H9 (cell line): Measurements from ENCODE around the gene ZSWIM3. TPM values are rescaled to one million over a fixed set of nuclear protein-coding genes. Genes with fewer than 3 reads are reported as not detected.

Source experiments
- DNase-seq: peaks from one replicate; pipeline ENCODE4 v3.0.0-alpha.2; 2017
- H2AFZ ChIP-seq: one replicate; pipeline ENCODE4 v1.6.1; 2013; ENCODE audit warnings: mild to moderate bottlenecking, low read length, control low read depth, moderate library complexity
- H2AK5ac ChIP-seq: 2 replicates; pipeline ENCODE4 v1.6.1; 2013; ENCODE audit warnings: low read length, control low read depth, mixed read lengths; ENCODE audit not compliant: insufficient read length
- H2BK120ac ChIP-seq: one replicate; pipeline ENCODE4 v1.6.1; 2013; ENCODE audit warnings: low read depth, mild to moderate bottlenecking, low read length, control low read depth, inconsistent platforms; ENCODE audit not compliant: poor library complexity, severe bottlenecking
- H2BK12ac ChIP-seq: 2 replicates; pipeline ENCODE4 v1.6.1; 2013; ENCODE audit warnings: low read length, control low read depth, mixed read lengths, low read depth; ENCODE audit not compliant: insufficient read length
- H2BK15ac ChIP-seq: 2 replicates; pipeline ENCODE4 v1.6.1; 2013; ENCODE audit warnings: low read depth, low read length, control low read depth
- H2BK20ac ChIP-seq: one replicate; pipeline ENCODE4 v1.6.1; 2013; ENCODE audit warnings: low read depth, mild to moderate bottlenecking, low read length, control low read depth, inconsistent platforms; ENCODE audit not compliant: poor library complexity, severe bottlenecking
- H2BK5ac ChIP-seq: 2 replicates; pipeline ENCODE4 v1.6.1; 2013; ENCODE audit warnings: low read length, control low read depth, mixed read lengths; ENCODE audit not compliant: insufficient read length
- H3K14ac ChIP-seq: 2 replicates; pipeline ENCODE4 v1.6.1; 2013; ENCODE audit warnings: low read length, control low read depth; ENCODE audit not compliant: insufficient read depth
- H3K18ac ChIP-seq: 2 replicates; pipeline ENCODE4 v1.6.1; 2013; ENCODE audit warnings: low read depth, mild to moderate bottlenecking, mixed read lengths, low read length, control low read depth; ENCODE audit not compliant: insufficient read length
- H3K23ac ChIP-seq: 2 replicates; pipeline ENCODE4 v1.6.1; 2013; ENCODE audit warnings: low read length, control low read depth, mixed read lengths, low read depth; ENCODE audit not compliant: insufficient read length
- H3K23me2 ChIP-seq: 2 replicates; pipeline ENCODE4 v1.6.1; 2013; ENCODE audit warnings: low read depth, mild to moderate bottlenecking, mixed read lengths, low read length, control low read depth; ENCODE audit not compliant: insufficient read length, poor library complexity, severe bottlenecking
- H3K27ac ChIP-seq: 2 replicates; pipeline ENCODE4 v1.5.1; 2013; ENCODE audit warnings: low read length, control low read depth, mixed read lengths, low read depth; ENCODE audit not compliant: insufficient read length
- H3K27me3 ChIP-seq: 2 replicates; pipeline ENCODE4 v1.6.1; 2013; ENCODE audit warnings: low read length, control low read depth, inconsistent platforms; ENCODE audit not compliant: insufficient read depth
- H3K4ac ChIP-seq: 2 replicates; pipeline ENCODE4 v1.6.1; 2013; ENCODE audit warnings: low read depth, mild to moderate bottlenecking, control low read depth, inconsistent platforms, low read length, moderate library complexity
- H3K4me1 ChIP-seq: 2 replicates; pipeline ENCODE4 v1.6.1; 2013; ENCODE audit warnings: low read length, control low read depth, inconsistent platforms; ENCODE audit not compliant: insufficient read depth
- H3K4me2 ChIP-seq: 2 replicates; pipeline ENCODE4 v1.6.1; 2013; ENCODE audit warnings: low read length, control low read depth, mixed read lengths; ENCODE audit not compliant: insufficient read length, insufficient read depth
- H3K56ac ChIP-seq: 2 replicates; pipeline ENCODE4 v1.6.1; 2013; ENCODE audit warnings: low read depth, mild to moderate bottlenecking, mixed read lengths, low read length, control low read depth; ENCODE audit not compliant: insufficient read length
- H3K79me1 ChIP-seq: 2 replicates; pipeline ENCODE4 v1.6.1; 2013; ENCODE audit warnings: low read depth, mild to moderate bottlenecking, moderate library complexity, low read length, control low read depth, inconsistent platforms; ENCODE audit not compliant: insufficient read depth, poor library complexity, severe bottlenecking
- H3K79me2 ChIP-seq: 2 replicates; pipeline ENCODE4 v1.6.1; 2013; ENCODE audit warnings: low read length, control low read depth, inconsistent platforms; ENCODE audit not compliant: insufficient read depth
- H3K9ac ChIP-seq: 2 replicates; pipeline ENCODE4 v1.6.1; 2013; ENCODE audit warnings: low read length, control low read depth, mixed read lengths; ENCODE audit not compliant: insufficient read length; ENCODE audit errors: extremely low read depth
- H3K9me3 ChIP-seq: one replicate; pipeline ENCODE4 v1.6.1; 2013; ENCODE audit warnings: low read depth, low read length, inconsistent platforms; ENCODE audit not compliant: control insufficient read depth
- H3T11ph ChIP-seq: one replicate; pipeline ENCODE4 v1.6.1; 2013; ENCODE audit warnings: mild to moderate bottlenecking, low read length, control low read depth, inconsistent platforms
- H4K20me1 ChIP-seq: one replicate; pipeline ENCODE4 v1.6.1; 2013; ENCODE audit not compliant: control insufficient read depth, insufficient read length, insufficient read depth
- H4K5ac ChIP-seq: 2 replicates; pipeline ENCODE4 v1.6.1; 2013; ENCODE audit warnings: low read depth, mild to moderate bottlenecking, mixed read lengths, low read length, control low read depth; ENCODE audit not compliant: insufficient read length
- H4K8ac ChIP-seq: replicated peaks from 2 replicates; pipeline ENCODE4 v1.6.1; 2013; ENCODE audit warnings: low read length, control low read depth, mixed read lengths, low read depth; ENCODE audit not compliant: insufficient read length
- H4K91ac ChIP-seq: 2 replicates; pipeline ENCODE4 v1.6.1; 2013; ENCODE audit warnings: low read depth, mild to moderate bottlenecking, moderate library complexity, mixed read lengths, low read length, control low read depth; ENCODE audit not compliant: insufficient read length
- H3K27ac Mint-ChIP-seq, 3 experiments: 2 replicates in 2 of 3; 3 replicates in 1 of 3; pipeline ENCODE4 v1.8.0; 2020 to 2021; ENCODE audit warnings: mixed read lengths in 3 of 3, mild to moderate bottlenecking in 1 of 3, moderate library complexity in 1 of 3
- H3K27me3 Mint-ChIP-seq: 2 replicates; pipeline ENCODE4 v1.8.0; 2021; ENCODE audit warnings: low read depth, mild to moderate bottlenecking, moderate library complexity, mixed read lengths
- H3K36me3 Mint-ChIP-seq, 3 experiments: 2 replicates in 2 of 3; 3 replicates in 1 of 3; pipeline ENCODE4 v1.8.0; 2020 to 2021; ENCODE audit warnings: low read depth in 3 of 3, mixed read lengths in 3 of 3; ENCODE audit not compliant: insufficient read depth in 1 of 3
- H3K4me1 Mint-ChIP-seq, 2 experiments: 2 replicates each; pipeline ENCODE4 v1.8.0; 2020; ENCODE audit warnings: mixed read lengths in 2 of 2
- H3K4me3 Mint-ChIP-seq, 2 experiments: 2 replicates in 1 of 2; 3 replicates in 1 of 2; pipeline ENCODE4 v1.8.0; 2020 to 2021; ENCODE audit warnings: mild to moderate bottlenecking in 2 of 2, mixed read lengths in 2 of 2, moderate library complexity in 1 of 2
- H3K9me3 Mint-ChIP-seq, 2 experiments: 2 replicates in 1 of 2; 3 replicates in 1 of 2; pipeline ENCODE4 v1.8.0; 2020; ENCODE audit warnings: mild to moderate bottlenecking in 2 of 2, mixed read lengths in 2 of 2, moderate library complexity in 1 of 2
- CTCF ChIP-seq: fragments of 200-600 bp; sonication (generic); conservative IDR thresholded peaks from 3 replicates; pipeline ENCODE4 v1.8.0; 2021; ENCODE audit warnings: antibody characterized with exemption, mild to moderate bottlenecking
- WGBS: extraction: QIAGEN DNeasy Blood & Tissue Kit; methylation state at CpG from one replicate; pipeline ENCODE4 v1.1.7; 2013; ENCODE audit warnings: missing lambda C conversion rate, low lambda C conversion rate, mixed read lengths; ENCODE audit not compliant: insufficient read length; ENCODE audit errors: extremely low coverage; 5-methylcytosine and 5-hydroxymethylcytosine counted together
- total RNA-seq: library from RNA; stranded (reverse); gene quantifications from 2 replicates; pipeline ENCODE4 v1.2.1, GENCODE V29; 2021

The ZSWIM3 gene
- total RNA-seq, 1 experiment from 2014 or later = 8.0 TPM

GRCh38 chr20:45904583-45905504, 47.4 kb downstream of the ZSWIM3 start:
- peaks cover 52 to 66% (median 56%) of the 10 kb centered on the region in 3 experiments; a peak in 6 of 7 replicates for H3K36me3 Mint-ChIP-seq
- Histone ChIP-seq H3K79me2 (no peaks in the 10 kb centered on the region), H2BK120ac (no peak overlapping the region), H3K23me2 (no peaks in the 10 kb centered on the region), H4K8ac (no peak overlapping the region), H3K27ac (no peak overlapping the region), H3K56ac (no peak overlapping the region), H4K20me1 (no peaks in the 10 kb centered on the region), H4K91ac (no peak overlapping the region), H3K9me3 (no peaks in the 10 kb centered on the region), H2BK12ac (no peak overlapping the region), H3K14ac (no peak overlapping the region), H2AK5ac (no peak overlapping the region), H3K4ac (no peak overlapping the region), H3K27me3 (no peaks in the 10 kb centered on the region), H3T11ph (no peak overlapping the region), H4K5ac (no peak overlapping the region), H3K4me2 (no peak overlapping the region), H2BK15ac (no peak overlapping the region), H3K18ac (no peak overlapping the region), H3K9ac (no peak overlapping the region), H2BK20ac (no peak overlapping the region), H3K23ac (no peak overlapping the region), H2BK5ac (no peak overlapping the region), H3K79me1 (no peaks in the 10 kb centered on the region), H3K4me1 (no peaks in the 10 kb centered on the region), H2AFZ (no peak overlapping the region)
- DNase-seq = no peak
- no peaks in the 10 kb centered on the region for H3K27me3 Mint-ChIP-seq
- H3K9me3 Mint-ChIP-seq = no peaks in the 10 kb centered on the region
- TF ChIP-seq CTCF = no peak
- H3K4me1 Mint-ChIP-seq = peaks cover 7 to 9% of the 10 kb centered on the region in 2 experiments
- H3K4me3 Mint-ChIP-seq = no peak overlapping the region; a peak in 1 of 5 replicates
- peak overlapping the region in 1 of 3 experiments; percentile 50; a peak in 1 of 7 replicates for H3K27ac Mint-ChIP-seq
- WGBS = no CpG with 5 or more reads among the region's 16 CpGs
